Activated T-helper 1 cell treated with anti-CD3 and anti-CD28 coated beads, Interleukin-2, amount 50 U/mL, for 16 hours (primary cell): ENCODE results near the gene HAPLN3.

Source experiments
- DNase-seq, 2 donors: peaks; one replicate each; pipeline ENCODE4 v3.0.0-alpha.2; 2020; ENCODE audit warnings: low read depth in 1 of 2, low spot score in 1 of 2

Gene HAPLN3

GRCh38 chr15:88832820-88833730, 62.3 kb downstream of the HAPLN3 start:
- DNase-seq: no peak

- no peak for DNase-seq
Measured at GRCh38 chr15:88830016-88830415, 65.3 kb downstream of the HAPLN3 start.

- DNase-seq: no peak
Measured at GRCh38 chr15:88828791-88829190, 66.6 kb downstream of the HAPLN3 start.
